Right lobe of liver (tissue), 6 donors: ENCODE results near the gene GADL1. TPM values are rescaled to one million over a fixed set of nuclear protein-coding genes. Genes with fewer than 3 reads are reported as not detected.

ENCODE experiments used
- ATAC-seq, 4 donors: fragments of 200-7000 bp; cut with Tn5 transposase; one replicate each; pipeline ENCODE4 v1.9.1; 2020; ENCODE audit warnings: mild to moderate bottlenecking in 4 of 4, moderate library complexity in 4 of 4
- DNase-seq, 3 donors: peaks; one replicate each; pipeline ENCODE4 v3.0.0-alpha.2; 2020
- H3K27ac ChIP-seq, 3 donors: fragments of 200-600 bp; one replicate each; pipeline ENCODE4 v1.8.0; 2022
- H3K27me3 ChIP-seq, 2 donors: fragments of 200-600 bp; one replicate each; pipeline ENCODE4 v1.8.0; 2022
- H3K36me3 ChIP-seq, 4 donors: fragments of 200-600 bp; sonication (generic) in 1 of 4; one replicate each; pipeline versions ENCODE4 v1.5.1 to v1.8.0; 2017 to 2022; ENCODE audit warnings: control low read depth in 1 of 4
- H3K4me1 ChIP-seq, 4 donors: fragments of 200-600 bp; sonication (generic) in 1 of 4; one replicate each; pipeline versions ENCODE4 v1.5.1 to v1.8.0; 2017 to 2022; ENCODE audit warnings: control low read depth in 1 of 4
- H3K4me3 ChIP-seq, 3 donors: fragments of 200-600 bp; one replicate each; pipeline ENCODE4 v1.8.0; 2022
- H3K9me3 ChIP-seq, 4 donors: fragments of 200-600 bp; sonication (generic) in 1 of 4; one replicate each; pipeline versions ENCODE4 v1.5.1 to v1.8.0; 2017 to 2022; ENCODE audit warnings: control low read depth in 1 of 4
- CTCF ChIP-seq, 4 donors: fragments of 200-600 bp in 3 of 4; fragments of 450-650 bp in 1 of 4; IDR thresholded peaks; one replicate each; pipeline versions ENCODE4 v1.5.1 to v1.8.0; 2016 to 2022; ENCODE audit warnings: antibody characterized with exemption in 4 of 4, mild to moderate bottlenecking in 2 of 4
- POLR2A ChIP-seq: fragments of 450-650 bp; IDR thresholded peaks from one replicate; pipeline ENCODE4 v1.6.1; 2017; ENCODE audit warnings: antibody characterized with exemption, mild to moderate bottlenecking
- WGBS: methylation state at CpG from one replicate; pipeline ENCODE4 v1.1.6; 2018; ENCODE audit warnings: low coverage, low lambda C conversion rate; ENCODE audit not compliant: insufficient coverage; ENCODE audit errors: missing lambda C conversion rate; 5-methylcytosine and 5-hydroxymethylcytosine counted together
- intact Hi-C, 2 donors: fragments of 100-400 bp; cut with DNase I; formaldehyde crosslinking; loops; one replicate each; pipeline versions ENCODE4 v1.11.2 to v1.14.1; 2022
- total RNA-seq, 6 experiments: library from RNA; depleted of rRNA in 2 of 6; stranded (reverse); fragments of >200 nt in 2 of 6; fragmentation: NEBNext Ultra II Directional in 3 of 6; extraction: Animal tissue kit (Norgen Biotek cat#: 25700) in 3 of 6; gene quantifications; one replicate each; pipeline versions ENCODE4 v1.1.0 to v1.2.4, GENCODE V29; 2016 to 2023
- donor health status: DM: no; HTN: yes; CAD: no.
- donor health status: DM: no; HTN: no; CAD: no.
- donor health status: DM: no; HTN: no; CAD: no.
- donor health status: DM: no; HTN: yes; CAD: no.
- donor health status: DM: no; HTN: yes; CAD: no.

The GADL1 gene
- total RNA-seq, 6 experiments from 2014 or later: not detected

DNA sequence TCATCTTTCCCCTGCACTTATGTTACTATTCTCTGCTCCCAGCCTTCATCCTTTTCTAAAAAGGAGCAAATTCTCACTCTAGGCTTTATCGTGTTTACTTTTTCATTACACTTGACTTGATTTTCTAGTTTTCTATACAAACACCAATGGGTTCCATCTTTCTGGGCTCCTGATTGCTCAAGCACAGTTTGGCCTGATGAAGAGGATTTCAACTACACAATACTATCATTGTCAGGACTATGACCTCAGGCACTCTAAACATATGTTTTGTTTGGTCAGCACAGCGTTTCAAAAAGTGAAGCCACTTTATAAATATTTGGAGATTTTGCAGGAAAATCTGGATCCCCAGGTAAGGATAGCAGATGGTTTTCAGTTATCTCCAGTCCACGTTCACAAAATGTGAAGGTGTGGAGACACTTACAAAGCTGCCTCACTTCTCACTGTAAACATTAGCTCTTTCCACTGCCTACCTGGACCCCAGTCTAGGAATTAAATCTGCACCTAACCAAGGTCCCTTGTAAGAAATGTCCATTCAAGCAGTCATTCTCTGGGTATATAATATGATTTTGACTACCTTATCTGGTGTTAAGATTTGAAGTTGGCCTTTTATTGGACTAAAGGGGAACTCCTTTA lies 201.8 kb downstream of the GADL1 start:
- intact Hi-C loops: no loop called here
- ATAC-seq: peak; percentile 10 to 45 (median 38)
- DNase-seq: no peak
- Histone ChIP-seq H3K27ac (peak overlapping the region in 2 of 3 donors; percentile 18 to 50), H3K27me3 (no peaks in the 10 kb centered on the region), H3K4me1 (peaks cover 0 to 41% (median 16%) of the 10 kb centered on the region in 4 donors), H3K4me3 (no peak overlapping the region), H3K36me3 (peaks cover 0 to 30% (median 5%) of the 10 kb centered on the region in 4 donors), H3K9me3 (no peaks in the 10 kb centered on the region)
- TF ChIP-seq CTCF (IDR thresholded peaks at IDR 0.05) (no peak), POLR2A (no peak)
- 41% methylated on average over 3 of the region's 3 CpGs for WGBS

- ATAC-seq (peak in 2 of 4 donors; percentile 19 to 35), DNase-seq (no peak)
- H3K4me3 ChIP-seq: no peak overlapping the region
- no peak overlapping the region for H3K27ac ChIP-seq
- no peak for TF ChIP-seq POLR2A
- TF ChIP-seq CTCF (IDR thresholded peaks at IDR 0.05): no peak
- H3K36me3 ChIP-seq: peaks cover 0 to 30% (median 5%) of the 10 kb centered on the region in 4 donors
- WGBS: 83% methylated on average over 1 of the region's 1 CpG
- H3K4me1 ChIP-seq: peaks cover 0 to 41% (median 16%) of the 10 kb centered on the region in 4 donors
- no peaks in the 10 kb centered on the region for H3K27me3 ChIP-seq
- intact Hi-C loops: no loop called here
- no peaks in the 10 kb centered on the region for H3K9me3 ChIP-seq
Observed at GRCh38 chr3:30691944-30692343, 202.5 kb downstream of the GADL1 start.

GRCh38 chr3:30691249-30691880 lies 203.1 kb downstream of the GADL1 start:
- Histone ChIP-seq H3K4me3 (no peak overlapping the region), H3K27me3 (no peaks in the 10 kb centered on the region), H3K36me3 (peaks cover 0 to 30% (median 5%) of the 10 kb centered on the region in 4 donors), H3K4me1 (peaks cover 0 to 41% (median 16%) of the 10 kb centered on the region in 4 donors), H3K9me3 (no peaks in the 10 kb centered on the region), H3K27ac (peak overlapping the region in 2 of 3 donors; percentile 13)
- 82% methylated on average over 7 of the region's 10 CpGs for WGBS
- DNase-seq (no peak), ATAC-seq (peak in 3 of 4 donors; percentile 13 to 37 (median 21))
- intact Hi-C loops: no loop called here
- no peak for TF ChIP-seq CTCF (IDR thresholded peaks at IDR 0.05)

DNA sequence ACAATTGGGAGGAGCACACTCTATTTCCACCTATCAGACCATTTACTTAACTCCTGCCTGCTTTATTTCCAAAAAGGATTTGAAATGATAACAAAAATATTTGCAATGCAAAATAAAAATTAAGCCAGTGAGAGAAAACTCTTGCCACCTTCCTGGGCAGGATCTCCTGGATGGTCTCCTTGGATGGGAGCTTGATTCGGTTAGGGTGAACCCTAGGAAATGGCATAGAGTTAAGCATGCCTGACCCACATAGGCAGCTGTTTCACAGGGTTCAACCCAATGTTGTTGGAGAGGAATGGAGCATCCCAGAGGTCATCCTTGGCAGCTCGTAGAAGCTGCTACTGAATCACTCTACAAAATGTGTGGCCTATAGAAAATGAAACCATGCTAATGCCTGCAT lies 204.3 kb downstream of the GADL1 start:
- Histone ChIP-seq H3K27ac (no peak overlapping the region), H3K4me1 (peaks cover 0 to 41% (median 16%) of the 10 kb centered on the region in 4 donors), H3K4me3 (no peak overlapping the region), H3K27me3 (no peaks in the 10 kb centered on the region), H3K36me3 (peaks cover 0 to 24% (median 5%) of the 10 kb centered on the region in 4 donors), H3K9me3 (no peaks in the 10 kb centered on the region)
- no peak for ATAC-seq
- intact Hi-C loops: no loop called here
- TF ChIP-seq CTCF (IDR thresholded peaks at IDR 0.05) (no peak), POLR2A (no peak)
- no peak for DNase-seq
- 69% methylated on average over 2 of the region's 2 CpGs for WGBS
